NCI-H524 (cell line): Measurements from ENCODE around the gene PIK3CD.
A peak's percentile ranks its signal among the peaks of the same experiment; 100 is the strongest.
"Not testable (repeated sequence)": the region's sequence is repeated elsewhere in the genome, so short reads cannot be mapped to it uniquely, and the experiment has no call there.

Source experiments
- DNase-seq, 2 experiments: peaks; one replicate each; lab custom pipeline; 2025; lab: John Stamatoyannopoulos, UW

Gene PIK3CD

GRCh38 chr1:9654834-9655723 lies 3.5 kb downstream of the PIK3CD start:
- DNase-seq, result no peak

GRCh38 chr1:9655836-9656235 lies 4.3 kb downstream of the PIK3CD start:
- DNase-seq, result no peak

- no peak for DNase-seq
These were observed 6.0 kb downstream of the PIK3CD start for GRCh38 chr1:9657521-9658032.

GRCh38 chr1:9658199-9658598 lies 6.7 kb downstream of the PIK3CD start:
- DNase-seq, result no peak

GRCh38 chr1:9659328-9659727 lies 7.8 kb downstream of the PIK3CD start:
- no peak for DNase-seq

GRCh38 chr1:9663257-9663656 lies 11.7 kb downstream of the PIK3CD start:
- DNase-seq, result no peak

GRCh38 chr1:9665193-9665592 lies 13.7 kb downstream of the PIK3CD start:
- DNase-seq, result no peak

GRCh38 chr1:9668080-9668479 lies 16.5 kb downstream of the PIK3CD start:
- DNase-seq, result no peak

GRCh38 chr1:9670085-9670484 lies 18.6 kb downstream of the PIK3CD start:
- DNase-seq, result no peak

- no peak for DNase-seq
These were observed 20.0 kb downstream of the PIK3CD start for GRCh38 chr1:9671377-9672140.

GRCh38 chr1:9672444-9672843 lies 20.9 kb downstream of the PIK3CD start:
- no peak for DNase-seq

- DNase-seq, result no peak
These were observed 23.9 kb downstream of the PIK3CD start for GRCh38 chr1:9675393-9675792.

- not testable (repeated sequence) for DNase-seq
These were observed 24.6 kb downstream of the PIK3CD start for GRCh38 chr1:9676128-9676527.

GRCh38 chr1:9676815-9677393 lies 25.4 kb downstream of the PIK3CD start:
- DNase-seq, result no peak

- no peak for DNase-seq
These were observed 28.6 kb downstream of the PIK3CD start for GRCh38 chr1:9680091-9680490.

- DNase-seq, result no peak
These were observed 29.3 kb downstream of the PIK3CD start for GRCh38 chr1:9680828-9681227.

- no peak for DNase-seq
These were observed 33.3 kb downstream of the PIK3CD start for GRCh38 chr1:9684801-9685200.

GRCh38 chr1:9687120-9687873 lies 35.8 kb downstream of the PIK3CD start:
- peak; percentile 60 to 78 for DNase-seq

GRCh38 chr1:9687874-9688582 lies 36.5 kb downstream of the PIK3CD start:
- DNase-seq, result peak; percentile 19 to 31

GRCh38 chr1:9688599-9688998 lies 37.1 kb downstream of the PIK3CD start:
- no peak for DNase-seq
